A673 (cell line): ENCODE data around the gene HSPA2.

Experiments
- EZH2 ChIP-seq: fragments of 200-600 bp; sonication (generic); IDR thresholded peaks from 2 replicates; pipeline ENCODE4 v1.6.1; 2017; ENCODE audit warnings: borderline replicate concordance, low read depth, mild to moderate bottlenecking, mixed read lengths, antibody characterized with exemption, low read length; ENCODE audit not compliant: poor library complexity, severe bottlenecking
- TF ChIP-seq, protein P1 (sequence below): fragments of 300-800, 200-600 bp; sonication (generic); conservative IDR thresholded peaks from 2 replicates; pipeline ENCODE4 v1.5.1; 2017; ENCODE audit warnings: low read depth, mild to moderate bottlenecking, antibody characterized with exemption, low read length, moderate library complexity, mixed read lengths

DNA sequence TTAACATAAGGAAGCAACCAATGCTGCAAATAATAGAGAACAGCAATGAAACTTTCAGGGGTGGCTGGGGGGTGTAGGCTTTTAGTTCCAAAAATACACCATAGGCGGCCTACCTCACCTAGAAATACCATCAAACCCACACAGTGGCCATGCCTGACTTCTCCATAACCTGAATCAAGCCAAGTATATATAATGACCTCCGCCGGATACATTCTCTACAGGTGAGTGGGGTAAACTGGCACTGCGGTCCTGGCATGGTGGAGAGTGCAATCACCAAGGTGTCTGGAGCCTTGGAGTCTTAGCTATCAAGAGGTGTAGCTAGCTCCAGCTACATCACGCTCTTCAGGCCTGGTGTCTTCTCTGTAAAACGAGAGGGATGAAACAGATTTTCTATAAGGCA is 38.1 kb upstream of the HSPA2 start:
- TF ChIP-seq EZH2 = no peak
- TF ChIP-seq, protein P1, sequence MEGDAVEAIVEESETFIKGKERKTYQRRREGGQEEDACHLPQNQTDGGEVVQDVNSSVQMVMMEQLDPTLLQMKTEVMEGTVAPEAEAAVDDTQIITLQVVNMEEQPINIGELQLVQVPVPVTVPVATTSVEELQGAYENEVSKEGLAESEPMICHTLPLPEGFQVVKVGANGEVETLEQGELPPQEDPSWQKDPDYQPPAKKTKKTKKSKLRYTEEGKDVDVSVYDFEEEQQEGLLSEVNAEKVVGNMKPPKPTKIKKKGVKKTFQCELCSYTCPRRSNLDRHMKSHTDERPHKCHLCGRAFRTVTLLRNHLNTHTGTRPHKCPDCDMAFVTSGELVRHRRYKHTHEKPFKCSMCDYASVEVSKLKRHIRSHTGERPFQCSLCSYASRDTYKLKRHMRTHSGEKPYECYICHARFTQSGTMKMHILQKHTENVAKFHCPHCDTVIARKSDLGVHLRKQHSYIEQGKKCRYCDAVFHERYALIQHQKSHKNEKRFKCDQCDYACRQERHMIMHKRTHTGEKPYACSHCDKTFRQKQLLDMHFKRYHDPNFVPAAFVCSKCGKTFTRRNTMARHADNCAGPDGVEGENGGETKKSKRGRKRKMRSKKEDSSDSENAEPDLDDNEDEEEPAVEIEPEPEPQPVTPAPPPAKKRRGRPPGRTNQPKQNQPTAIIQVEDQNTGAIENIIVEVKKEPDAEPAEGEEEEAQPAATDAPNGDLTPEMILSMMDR = no peak
